ENCODE data around the gene ZNF597.
A peak's percentile ranks its signal among the peaks of the same experiment; 100 is the strongest.

The ZNF597 gene

GRCh38 chr16:3443108-3444031 lies at the start of gene ZNF597, which contains the start of gene NAA60:
Gene ZNF597, minus strand, starts transcription at chr16:3443504. Its CDS starts 351 bp downstream, at chr16:3443153.
Gene NAA60, plus strand, starts transcription at chr16:3443680. Its CDS starts 32,548 bp downstream, at chr16:3476228.
- DNase-seq (ENCODE audit: low spot score) = peak; percentile 83

GRCh38 chr16:3492356-3492755 lies 49.1 kb upstream of the ZNF597 start:
- DNase-seq (ENCODE audit: low spot score) = no peak

GRCh38 chr16:3490911-3491629 lies 47.8 kb upstream of the ZNF597 start:
- DNase-seq (ENCODE audit: low spot score) = no peak

- DNase-seq (ENCODE audit: low spot score) = no peak
Observed at GRCh38 chr16:3488801-3489200, 45.5 kb upstream of the ZNF597 start.

- no peak for DNase-seq (ENCODE audit: low spot score)
Observed at GRCh38 chr16:3487521-3488410, 44.5 kb upstream of the ZNF597 start.

GRCh38 chr16:3486506-3487215 lies 43.4 kb upstream of the ZNF597 start:
- DNase-seq (ENCODE audit: low spot score) = no peak

- no peak for DNase-seq (ENCODE audit: low spot score)
Observed at GRCh38 chr16:3485821-3486505, 42.7 kb upstream of the ZNF597 start.

- DNase-seq (ENCODE audit: low spot score) = no peak
Observed at GRCh38 chr16:3485097-3485745, 41.9 kb upstream of the ZNF597 start.

GRCh38 chr16:3484318-3485096 lies 41.2 kb upstream of the ZNF597 start:
- DNase-seq (ENCODE audit: low spot score) = no peak

- DNase-seq (ENCODE audit: low spot score) = no peak
Observed at GRCh38 chr16:3482659-3483241, 39.4 kb upstream of the ZNF597 start.

- DNase-seq (ENCODE audit: low spot score) = no peak
Observed at GRCh38 chr16:3481696-3482658, 38.7 kb upstream of the ZNF597 start.

- DNase-seq (ENCODE audit: low spot score) = no peak
Observed at GRCh38 chr16:3480901-3481695, 37.8 kb upstream of the ZNF597 start.

GRCh38 chr16:3479654-3480216 lies 36.4 kb upstream of the ZNF597 start:
- DNase-seq (ENCODE audit: low spot score) = no peak

GRCh38 chr16:3478242-3478925 lies 35.1 kb upstream of the ZNF597 start:
- no peak for DNase-seq (ENCODE audit: low spot score)

GRCh38 chr16:3476409-3476808 lies 33.1 kb upstream of the ZNF597 start:
- no peak for DNase-seq (ENCODE audit: low spot score)

Data from left forelimb (tissue), 1 donor.